ENCODE measurements around the gene PTPRZ1. TPM values are rescaled to one million over a fixed set of nuclear protein-coding genes. Genes with fewer than 3 reads are reported as not detected.

Gene PTPRZ1
- total RNA-seq, 1 donor from 2014 or later: 1.9 TPM

- Histone ChIP-seq H3K36me3 (no peaks in the 10 kb centered on the region), H3K27ac (no peak overlapping the region)
These were observed 192.0 kb downstream of the PTPRZ1 start for GRCh38 chr7:122064971-122065370.

GRCh38 chr7:122067077-122067476, 194.1 kb downstream of the PTPRZ1 start:
- Histone ChIP-seq H3K27ac (no peak overlapping the region), H3K9me3 (no peaks in the 10 kb centered on the region), H3K4me1 (no peaks in the 10 kb centered on the region), H3K4me3 (no peak overlapping the region), H3K36me3 (no peaks in the 10 kb centered on the region), H3K27me3 (ENCODE audit: low read depth) (no peaks in the 10 kb centered on the region)
- DNase-seq (no peak), ATAC-seq (no peak)
- TF ChIP-seq CTCF (IDR thresholded peaks at IDR 0.05): no peak
- intact Hi-C loops (cut with DNase I): no loop called here

More at GRCh38 chr7:122064971-122065370, 192.0 kb downstream of the PTPRZ1 start:
- Histone ChIP-seq H3K4me1 (no peaks in the 10 kb centered on the region), H3K9me3 (no peaks in the 10 kb centered on the region), H3K4me3 (no peak overlapping the region), H3K27me3 (ENCODE audit: low read depth) (no peaks in the 10 kb centered on the region)
- ATAC-seq (no peak), DNase-seq (no peak)
- intact Hi-C loops (cut with DNase I): no loop called here
- no peak for TF ChIP-seq CTCF (IDR thresholded peaks at IDR 0.05)

- no peak for DNase-seq
- no peak overlapping the region for H3K27ac ChIP-seq
- H3K9me3 ChIP-seq: no peaks in the 10 kb centered on the region
- no peaks in the 10 kb centered on the region for H3K27me3 ChIP-seq (ENCODE audit: low read depth)
- intact Hi-C loops (cut with DNase I): no loop called here
- TF ChIP-seq CTCF (IDR thresholded peaks at IDR 0.05): no peak
- no peaks in the 10 kb centered on the region for H3K36me3 ChIP-seq
- H3K4me3 ChIP-seq: no peak overlapping the region
- H3K4me1 ChIP-seq: no peaks in the 10 kb centered on the region
- ATAC-seq: no peak
These were observed 195.1 kb downstream of the PTPRZ1 start for GRCh38 chr7:122068046-122068445.

GRCh38 chr7:122068999-122069398, 196.0 kb downstream of the PTPRZ1 start:
- no peak for TF ChIP-seq CTCF (IDR thresholded peaks at IDR 0.05)
- H3K36me3 ChIP-seq: no peaks in the 10 kb centered on the region
- ATAC-seq (no peak), DNase-seq (no peak)
- no peaks in the 10 kb centered on the region for H3K27me3 ChIP-seq (ENCODE audit: low read depth)
- H3K4me3 ChIP-seq: no peak overlapping the region
- intact Hi-C loops (cut with DNase I): no loop called here
- no peak overlapping the region for H3K27ac ChIP-seq
- H3K4me1 ChIP-seq: no peaks in the 10 kb centered on the region
- no peaks in the 10 kb centered on the region for H3K9me3 ChIP-seq

GRCh38 chr7:122070062-122070461, 197.1 kb downstream of the PTPRZ1 start:
- ATAC-seq: no peak
- H3K27ac ChIP-seq: no peak overlapping the region
- H3K4me3 ChIP-seq: no peak overlapping the region
- H3K4me1 ChIP-seq: no peaks in the 10 kb centered on the region
- intact Hi-C loops (cut with DNase I): no loop called here
- H3K36me3 ChIP-seq: no peaks in the 10 kb centered on the region
- no peak for TF ChIP-seq CTCF (IDR thresholded peaks at IDR 0.05)
- no peaks in the 10 kb centered on the region for H3K27me3 ChIP-seq (ENCODE audit: low read depth)
- no peak for DNase-seq
- H3K9me3 ChIP-seq: no peaks in the 10 kb centered on the region

- intact Hi-C loops (cut with DNase I): no loop called here
- ATAC-seq (no peak), DNase-seq (no peak)
- Histone ChIP-seq H3K4me1 (no peaks in the 10 kb centered on the region), H3K9me3 (no peaks in the 10 kb centered on the region), H3K27ac (no peak overlapping the region), H3K36me3 (peaks cover 4% of the 10 kb centered on the region), H3K4me3 (no peak overlapping the region), H3K27me3 (ENCODE audit: low read depth) (no peaks in the 10 kb centered on the region)
- no peak for TF ChIP-seq CTCF (IDR thresholded peaks at IDR 0.05)
These were observed 197.9 kb downstream of the PTPRZ1 start for GRCh38 chr7:122070834-122071233.
